Measurements from ENCODE around the gene KAZN. TPM values are rescaled to one million over a fixed set of nuclear protein-coding genes. Genes with fewer than 3 reads are reported as not detected.
A peak's percentile ranks its signal among the peaks of the same experiment; 100 is the strongest.

Gene KAZN
- polyA plus RNA-seq, 2 of the 4 experiments (the other 2 are of a cell fraction): 1.3 to 1.9 TPM

GRCh38 chr1:15137809-15138208 lies 539.3 kb downstream of the KAZN start:
- TF ChIP-seq MYC (IDR thresholded peaks at IDR 0.05; ENCODE audit: borderline replicate concordance, low read length): no peak
- no peak for TF ChIP-seq EHMT2 (IDR thresholded peaks at IDR 0.05; ENCODE audit: low read depth)
- TF ChIP-seq SMC3 (IDR thresholded peaks at IDR 0.05): no peak
- no peak for TF ChIP-seq MAX (IDR thresholded peaks at IDR 0.05)
- FAIRE-seq: no peak
- H3K4me2 ChIP-seq: no peak overlapping the region
- ChIA-PET POLR2A (no interaction called here), CTCF (interaction anchor here (0.9 to 1.7 kb wide), 5 partner anchors 9 to 134 kb away, joined by 3 to 13 read pairs (median 3); no protein-coding TSS in a partner anchor)
- no peak overlapping the region for H3K27ac ChIP-seq
- ATAC-seq: no peak
- DNase-seq (ENCODE audit: low read depth in 1 of 2, low spot score in 1 of 2): no peak
- no peak overlapping the region for H3K4me3 ChIP-seq
- no peaks in the 10 kb centered on the region for H3K4me1 ChIP-seq
- H3K9me3 ChIP-seq: no peaks in the 10 kb centered on the region
- 55% methylated on average over 6 of the region's 6 CpGs for WGBS (ENCODE audit: missing lambda C conversion rate)

DNA sequence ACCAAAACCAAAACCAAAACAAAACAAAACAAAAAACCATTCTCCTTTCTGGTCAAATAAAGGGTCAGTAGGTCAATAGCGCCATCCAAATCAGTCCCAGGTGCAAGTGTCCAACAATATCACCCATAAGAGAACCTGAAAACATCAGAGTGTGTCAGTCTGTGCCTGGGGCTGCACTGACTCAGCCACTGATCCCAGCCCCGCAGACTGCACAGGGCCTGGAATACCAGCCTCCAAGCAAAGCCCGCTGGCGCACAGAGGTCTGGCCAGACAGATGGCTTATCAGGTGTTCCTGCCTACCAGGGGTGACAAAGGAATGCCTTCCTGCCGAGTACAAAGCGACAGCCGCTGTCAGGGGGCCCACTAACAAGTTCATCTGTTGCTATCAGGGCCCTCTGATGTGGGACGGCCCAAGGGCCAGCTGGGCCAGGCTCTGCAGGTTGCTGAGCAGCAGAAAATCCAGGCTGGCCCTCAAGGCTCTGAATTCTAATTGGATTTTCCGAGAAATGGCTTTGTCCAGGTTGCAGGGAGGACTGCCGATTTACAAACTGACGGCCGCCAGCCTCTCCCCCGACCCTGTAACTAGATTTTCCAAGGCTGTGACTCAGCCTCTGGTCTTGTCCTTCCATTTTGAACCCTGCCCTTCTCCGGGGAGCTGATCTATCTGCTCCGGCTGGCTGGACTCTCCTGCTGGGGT lies 541.3 kb downstream of the KAZN start:
- POLR2A ChIA-PET: interaction anchor here (0.7 kb wide), 1 partner anchor 66 kb away, joined by 3 read pairs; no protein-coding TSS in a partner anchor

GRCh38 chr1:15141935-15142539 lies 543.6 kb downstream of the KAZN start:
- POLR2A ChIA-PET: no interaction called here
- no peak overlapping the region for H3K27ac ChIP-seq
- ATAC-seq: no peak

More for the DNA sequence above, 541.3 kb downstream of the KAZN start:
- FAIRE-seq (no peak), DNase-seq (ENCODE audit: low read depth in 1 of 2, low spot score in 1 of 2) (no peak), ATAC-seq (peak in 1 of 2 experiments; percentile 47; a peak in 2 of 6 replicates)
- Histone ChIP-seq H3K4me2 (no peak overlapping the region), H3K9me3 (no peaks in the 10 kb centered on the region), H3K4me3 (no peak overlapping the region), H3K4me1 (no peaks in the 10 kb centered on the region), H3K27ac (no peak overlapping the region)
- no peak for TF ChIP-seq EHMT2 (IDR thresholded peaks at IDR 0.05; ENCODE audit: low read depth)
- TF ChIP-seq, protein P1, sequence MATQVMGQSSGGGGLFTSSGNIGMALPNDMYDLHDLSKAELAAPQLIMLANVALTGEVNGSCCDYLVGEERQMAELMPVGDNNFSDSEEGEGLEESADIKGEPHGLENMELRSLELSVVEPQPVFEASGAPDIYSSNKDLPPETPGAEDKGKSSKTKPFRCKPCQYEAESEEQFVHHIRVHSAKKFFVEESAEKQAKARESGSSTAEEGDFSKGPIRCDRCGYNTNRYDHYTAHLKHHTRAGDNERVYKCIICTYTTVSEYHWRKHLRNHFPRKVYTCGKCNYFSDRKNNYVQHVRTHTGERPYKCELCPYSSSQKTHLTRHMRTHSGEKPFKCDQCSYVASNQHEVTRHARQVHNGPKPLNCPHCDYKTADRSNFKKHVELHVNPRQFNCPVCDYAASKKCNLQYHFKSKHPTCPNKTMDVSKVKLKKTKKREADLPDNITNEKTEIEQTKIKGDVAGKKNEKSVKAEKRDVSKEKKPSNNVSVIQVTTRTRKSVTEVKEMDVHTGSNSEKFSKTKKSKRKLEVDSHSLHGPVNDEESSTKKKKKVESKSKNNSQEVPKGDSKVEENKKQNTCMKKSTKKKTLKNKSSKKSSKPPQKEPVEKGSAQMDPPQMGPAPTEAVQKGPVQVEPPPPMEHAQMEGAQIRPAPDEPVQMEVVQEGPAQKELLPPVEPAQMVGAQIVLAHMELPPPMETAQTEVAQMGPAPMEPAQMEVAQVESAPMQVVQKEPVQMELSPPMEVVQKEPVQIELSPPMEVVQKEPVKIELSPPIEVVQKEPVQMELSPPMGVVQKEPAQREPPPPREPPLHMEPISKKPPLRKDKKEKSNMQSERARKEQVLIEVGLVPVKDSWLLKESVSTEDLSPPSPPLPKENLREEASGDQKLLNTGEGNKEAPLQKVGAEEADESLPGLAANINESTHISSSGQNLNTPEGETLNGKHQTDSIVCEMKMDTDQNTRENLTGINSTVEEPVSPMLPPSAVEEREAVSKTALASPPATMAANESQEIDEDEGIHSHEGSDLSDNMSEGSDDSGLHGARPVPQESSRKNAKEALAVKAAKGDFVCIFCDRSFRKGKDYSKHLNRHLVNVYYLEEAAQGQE (IDR thresholded peaks at IDR 0.05): no peak
- TF ChIP-seq EP300 (IDR thresholded peaks at IDR 0.05): no peak
- no peak for TF ChIP-seq GATA3 (IDR thresholded peaks at IDR 0.05; ENCODE audit: borderline replicate concordance)
- TF ChIP-seq RCOR1 (IDR thresholded peaks at IDR 0.05; ENCODE audit: low read depth, low read length): no peak
- no peak for TF ChIP-seq KDM1A (IDR thresholded peaks at IDR 0.05; ENCODE audit: low read depth)
- no peak for TF ChIP-seq KDM5A (IDR thresholded peaks at IDR 0.05)
- no peak for TF ChIP-seq RAD21 (conservative IDR thresholded peaks at IDR 0.05 in 1 of 2, IDR thresholded peaks at IDR 0.05 in 1 of 2)
- TF ChIP-seq BHLHE40 (IDR thresholded peaks at IDR 0.05; ENCODE audit: low read depth, low read length): no peak
- TF ChIP-seq CBX2 (IDR thresholded peaks at IDR 0.05; ENCODE audit: borderline replicate concordance, low read depth): no peak
- TF ChIP-seq POLR2AphosphoS2 (conservative IDR thresholded peaks at IDR 0.05; ENCODE audit: low read length): no peak
- no peak for TF ChIP-seq PHF8 (IDR thresholded peaks at IDR 0.05; ENCODE audit: borderline replicate concordance, low read depth)
- no peak for TF ChIP-seq JUN (IDR thresholded peaks at IDR 0.05)
- TF ChIP-seq HOXB13 (CRISPR knock-in tag; IDR thresholded peaks at IDR 0.05; ENCODE audit: low read depth): no peak
- no peak for TF ChIP-seq FOSB (CRISPR knock-in tag; IDR thresholded peaks at IDR 0.05)
- TF ChIP-seq SMC3 (IDR thresholded peaks at IDR 0.05): no peak
- 76% methylated on average over 12 of the region's 15 CpGs for WGBS (ENCODE audit: missing lambda C conversion rate)
- CTCF ChIA-PET: interaction anchor here (0.7 to 1.7 kb wide), 3 partner anchors 12 to 132 kb away, joined by 3 to 13 read pairs (median 5); no protein-coding TSS in a partner anchor

More at GRCh38 chr1:15141935-15142539, 543.6 kb downstream of the KAZN start:
- 85% methylated on average over 6 of the region's 6 CpGs for WGBS (ENCODE audit: missing lambda C conversion rate)
- Histone ChIP-seq H3K9me3 (no peaks in the 10 kb centered on the region), H3K4me2 (no peak overlapping the region), H3K4me3 (no peak overlapping the region), H3K4me1 (no peaks in the 10 kb centered on the region)
- no peak for FAIRE-seq
- no peak for DNase-seq (ENCODE audit: low read depth in 1 of 2, low spot score in 1 of 2)
- no peak for TF ChIP-seq NR3C1 (IDR thresholded peaks at IDR 0.05)
- TF ChIP-seq HOXB13 (CRISPR knock-in tag; IDR thresholded peaks at IDR 0.05; ENCODE audit: low read depth): no peak
- no peak for TF ChIP-seq HES2 (IDR thresholded peaks at IDR 0.05)
- TF ChIP-seq, protein P2, sequence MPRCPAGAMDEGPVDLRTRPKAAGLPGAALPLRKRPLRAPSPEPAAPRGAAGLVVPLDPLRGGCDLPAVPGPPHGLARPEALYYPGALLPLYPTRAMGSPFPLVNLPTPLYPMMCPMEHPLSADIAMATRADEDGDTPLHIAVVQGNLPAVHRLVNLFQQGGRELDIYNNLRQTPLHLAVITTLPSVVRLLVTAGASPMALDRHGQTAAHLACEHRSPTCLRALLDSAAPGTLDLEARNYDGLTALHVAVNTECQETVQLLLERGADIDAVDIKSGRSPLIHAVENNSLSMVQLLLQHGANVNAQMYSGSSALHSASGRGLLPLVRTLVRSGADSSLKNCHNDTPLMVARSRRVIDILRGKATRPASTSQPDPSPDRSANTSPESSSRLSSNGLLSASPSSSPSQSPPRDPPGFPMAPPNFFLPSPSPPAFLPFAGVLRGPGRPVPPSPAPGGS (IDR thresholded peaks at IDR 0.05): no peak
- no peak for TF ChIP-seq ZSCAN20 (CRISPR knock-in tag; IDR thresholded peaks at IDR 0.05)
- TF ChIP-seq, protein P3, sequence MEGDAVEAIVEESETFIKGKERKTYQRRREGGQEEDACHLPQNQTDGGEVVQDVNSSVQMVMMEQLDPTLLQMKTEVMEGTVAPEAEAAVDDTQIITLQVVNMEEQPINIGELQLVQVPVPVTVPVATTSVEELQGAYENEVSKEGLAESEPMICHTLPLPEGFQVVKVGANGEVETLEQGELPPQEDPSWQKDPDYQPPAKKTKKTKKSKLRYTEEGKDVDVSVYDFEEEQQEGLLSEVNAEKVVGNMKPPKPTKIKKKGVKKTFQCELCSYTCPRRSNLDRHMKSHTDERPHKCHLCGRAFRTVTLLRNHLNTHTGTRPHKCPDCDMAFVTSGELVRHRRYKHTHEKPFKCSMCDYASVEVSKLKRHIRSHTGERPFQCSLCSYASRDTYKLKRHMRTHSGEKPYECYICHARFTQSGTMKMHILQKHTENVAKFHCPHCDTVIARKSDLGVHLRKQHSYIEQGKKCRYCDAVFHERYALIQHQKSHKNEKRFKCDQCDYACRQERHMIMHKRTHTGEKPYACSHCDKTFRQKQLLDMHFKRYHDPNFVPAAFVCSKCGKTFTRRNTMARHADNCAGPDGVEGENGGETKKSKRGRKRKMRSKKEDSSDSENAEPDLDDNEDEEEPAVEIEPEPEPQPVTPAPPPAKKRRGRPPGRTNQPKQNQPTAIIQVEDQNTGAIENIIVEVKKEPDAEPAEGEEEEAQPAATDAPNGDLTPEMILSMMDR (IDR thresholded peaks at IDR 0.05): no peak
- no peak for TF ChIP-seq SMC3 (IDR thresholded peaks at IDR 0.05)
- no peak for TF ChIP-seq ZC3H11A (IDR thresholded peaks at IDR 0.05)
- CTCF ChIA-PET: interaction anchor here (1.0 to 4.2 kb wide), 3 partner anchors 10 to 130 kb away, joined by 3 to 24 read pairs (median 4); no protein-coding TSS in a partner anchor

Data from A549 (cell line).